22Rv1 (cell line): Measurements from ENCODE around the gene BEX3.

Experiments used
- H3K27ac ChIP-seq: fragments of 450-650 bp; 2 replicates; pipeline ENCODE4 v1.5.1; 2017
- ZFX ChIP-seq: fragments of 450-650 bp; IDR thresholded peaks from 2 replicates; pipeline ENCODE4 v1.6.1; 2017; ENCODE audit warnings: antibody characterized with exemption, borderline replicate concordance
- TF ChIP-seq, protein P1 (sequence below): fragments of 450-650 bp; IDR thresholded peaks from 2 replicates; pipeline ENCODE4 v1.5.1; 2017; ENCODE audit warnings: mild to moderate bottlenecking

Gene BEX3

DNA sequence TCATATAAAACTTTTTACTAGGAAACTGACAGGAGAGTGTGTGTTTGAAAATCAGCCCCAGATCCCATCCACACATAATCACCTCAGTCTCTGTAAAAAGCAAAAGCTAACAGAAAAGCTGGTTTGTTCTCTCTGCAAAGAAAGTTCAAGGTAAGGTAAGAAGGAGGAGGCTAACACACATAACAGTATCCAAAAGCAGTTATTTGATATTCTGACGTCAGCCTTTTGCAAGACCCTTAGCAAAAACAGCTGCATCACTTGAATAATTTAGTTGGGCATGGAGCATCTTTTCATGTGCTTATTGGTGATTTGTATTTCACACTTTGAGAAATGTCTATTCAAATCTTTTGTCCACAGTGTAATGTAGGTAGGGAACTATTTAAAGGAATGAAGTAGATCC lies 14.5 kb upstream of the BEX3 start:
- TF ChIP-seq, protein P1, sequence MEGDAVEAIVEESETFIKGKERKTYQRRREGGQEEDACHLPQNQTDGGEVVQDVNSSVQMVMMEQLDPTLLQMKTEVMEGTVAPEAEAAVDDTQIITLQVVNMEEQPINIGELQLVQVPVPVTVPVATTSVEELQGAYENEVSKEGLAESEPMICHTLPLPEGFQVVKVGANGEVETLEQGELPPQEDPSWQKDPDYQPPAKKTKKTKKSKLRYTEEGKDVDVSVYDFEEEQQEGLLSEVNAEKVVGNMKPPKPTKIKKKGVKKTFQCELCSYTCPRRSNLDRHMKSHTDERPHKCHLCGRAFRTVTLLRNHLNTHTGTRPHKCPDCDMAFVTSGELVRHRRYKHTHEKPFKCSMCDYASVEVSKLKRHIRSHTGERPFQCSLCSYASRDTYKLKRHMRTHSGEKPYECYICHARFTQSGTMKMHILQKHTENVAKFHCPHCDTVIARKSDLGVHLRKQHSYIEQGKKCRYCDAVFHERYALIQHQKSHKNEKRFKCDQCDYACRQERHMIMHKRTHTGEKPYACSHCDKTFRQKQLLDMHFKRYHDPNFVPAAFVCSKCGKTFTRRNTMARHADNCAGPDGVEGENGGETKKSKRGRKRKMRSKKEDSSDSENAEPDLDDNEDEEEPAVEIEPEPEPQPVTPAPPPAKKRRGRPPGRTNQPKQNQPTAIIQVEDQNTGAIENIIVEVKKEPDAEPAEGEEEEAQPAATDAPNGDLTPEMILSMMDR = no peak
- TF ChIP-seq ZFX = no peak
- no peak overlapping the region for H3K27ac ChIP-seq

- no peak for TF ChIP-seq ZFX
- TF ChIP-seq, protein P1 = no peak
Observed at GRCh38 chrX:103362474-103362873, 13.9 kb upstream of the BEX3 start.

DNA sequence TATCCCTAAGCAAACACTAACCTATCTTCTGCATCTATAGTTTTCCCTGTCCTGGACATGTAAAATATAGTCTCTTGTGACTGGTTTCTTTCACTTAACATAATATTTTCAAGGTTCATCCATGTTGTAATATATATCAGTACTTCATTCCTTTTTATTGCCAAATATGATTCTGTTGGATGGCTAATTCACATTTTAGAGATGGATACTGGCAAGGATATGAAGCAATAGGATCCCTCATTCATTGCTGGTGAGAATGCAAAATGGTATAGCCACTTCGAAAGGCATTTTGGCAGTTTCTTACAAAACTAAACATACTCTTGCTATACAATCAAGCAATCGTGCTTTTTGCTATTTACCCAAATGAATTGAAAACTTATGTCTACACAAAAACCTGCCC lies 13.3 kb upstream of the BEX3 start:
- no peak for TF ChIP-seq ZFX
- TF ChIP-seq, protein P1 = no peak
- H3K27ac ChIP-seq = no peak overlapping the region

More at GRCh38 chrX:103362474-103362873, 13.9 kb upstream of the BEX3 start:
- no peak overlapping the region for H3K27ac ChIP-seq

DNA sequence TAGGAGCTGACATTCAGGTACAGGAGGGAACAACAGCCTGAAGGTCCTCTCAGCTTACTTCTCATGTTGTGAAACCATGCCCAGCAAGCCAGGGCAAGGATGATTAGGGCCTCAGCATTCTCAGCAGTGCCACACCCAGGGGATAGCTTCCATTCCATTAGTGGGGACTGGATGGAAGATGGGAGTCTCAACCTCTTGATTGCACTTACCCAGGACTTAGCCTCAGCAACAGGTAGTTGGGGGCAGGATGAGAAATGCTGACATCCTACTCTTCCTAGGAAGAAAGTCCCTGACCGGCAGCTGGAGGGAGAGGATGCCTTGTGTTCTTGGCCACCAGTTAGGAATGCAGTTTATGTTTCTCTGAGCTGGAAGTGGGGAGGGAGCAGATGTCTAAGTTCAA lies 8.8 kb upstream of the BEX3 start:
- no peak for TF ChIP-seq ZFX
- TF ChIP-seq, protein P1 = no peak
- H3K27ac ChIP-seq = no peak overlapping the region

DNA sequence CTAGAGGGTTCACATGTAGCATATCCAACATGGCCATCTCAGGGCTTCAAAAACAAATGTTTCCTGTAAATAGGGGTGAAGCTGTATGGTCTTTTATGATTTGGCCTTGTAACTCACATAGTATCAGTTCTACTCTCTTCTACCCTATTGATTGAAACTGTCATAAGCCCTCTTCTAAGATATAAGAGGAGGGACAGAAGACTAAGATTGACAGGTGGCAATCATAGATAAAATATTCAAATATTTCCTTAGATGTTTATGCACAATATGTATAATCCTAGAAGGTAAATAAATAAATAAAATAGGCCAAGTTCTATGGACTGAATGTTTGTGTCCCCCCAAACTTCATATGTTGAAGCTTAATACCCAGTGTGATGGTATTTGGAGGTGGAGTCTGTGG lies 6.9 kb upstream of the BEX3 start:
- H3K27ac ChIP-seq = no peak overlapping the region
- TF ChIP-seq ZFX = no peak
- TF ChIP-seq, protein P1 = no peak

DNA sequence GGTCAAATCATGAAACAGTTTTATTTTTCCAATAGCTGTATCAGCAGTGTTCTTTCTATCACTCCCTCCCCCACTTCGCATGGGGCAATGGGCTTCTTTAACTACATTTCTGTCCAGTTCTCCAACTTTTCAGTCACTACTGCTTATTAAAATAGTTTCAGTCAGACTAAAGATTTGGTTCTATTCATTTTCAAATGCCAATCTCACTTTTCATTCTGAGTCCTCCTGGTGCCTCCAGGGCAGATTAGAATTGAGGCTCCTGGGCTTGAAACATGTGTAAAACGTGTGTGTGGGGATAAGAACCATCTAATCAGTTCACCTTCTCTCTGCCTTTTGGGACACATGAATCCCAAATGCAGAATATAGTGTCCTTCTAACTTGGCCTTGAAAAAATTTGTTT lies 3.5 kb upstream of the BEX3 start:
- TF ChIP-seq ZFX = no peak
- TF ChIP-seq, protein P1 = no peak
- no peak overlapping the region for H3K27ac ChIP-seq

- no peak overlapping the region for H3K27ac ChIP-seq
- TF ChIP-seq ZFX = no peak
- TF ChIP-seq, protein P1 = no peak
Observed at GRCh38 chrX:103373581-103373980, 2.8 kb upstream of the BEX3 start.
